Urothelium cell line (cell line): ENCODE data around the gene ZKSCAN4.

ENCODE experiments used
- DNase-seq: peaks from one replicate; pipeline ENCODE4 v3.0.0; 2011; ENCODE audit warnings: low spot score, mixed read lengths
- FAIRE-seq: peaks from 2 replicates; lab custom pipeline; 2011; peaks lifted over from hg19 to GRCh38; lab: Jason Lieb, UNC

ZKSCAN4 gene

GRCh38 chr6:28209753-28210535, 42.1 kb downstream of the ZKSCAN4 start:
- DNase-seq: no peak
- FAIRE-seq: no peak

DNA sequence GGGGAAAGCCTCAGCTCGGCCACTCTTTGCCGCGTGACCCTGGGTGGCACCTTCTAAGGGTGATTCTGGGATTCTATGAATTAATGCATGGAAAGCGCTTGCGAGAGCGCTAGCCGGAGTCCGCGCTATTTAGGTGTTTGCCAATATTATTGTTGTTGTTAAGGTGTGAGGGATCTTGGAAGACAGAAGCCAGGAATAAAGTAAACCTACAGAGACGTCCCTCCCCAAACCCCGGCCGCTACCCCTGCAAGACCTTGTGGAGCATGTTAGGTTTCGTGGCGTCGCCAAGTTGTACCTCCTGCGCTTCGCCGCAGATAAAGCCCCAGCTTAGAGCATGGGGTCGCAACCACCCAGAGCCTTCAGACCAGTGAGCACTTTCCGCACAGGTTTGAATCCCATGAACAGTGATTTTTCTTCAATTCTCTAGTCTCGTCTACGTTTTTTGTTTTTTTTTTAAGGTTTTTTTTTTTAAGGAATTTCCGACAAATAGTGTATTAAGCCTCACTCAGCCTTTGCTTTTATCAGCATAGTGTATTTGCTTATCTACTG, 43.9 kb downstream of the ZKSCAN4 start:
- DNase-seq (peak; percentile 28), FAIRE-seq (no peak)

GRCh38 chr6:28207510-28208110, 44.5 kb downstream of the ZKSCAN4 start:
- FAIRE-seq: no peak
- DNase-seq: peak; percentile 62

DNA sequence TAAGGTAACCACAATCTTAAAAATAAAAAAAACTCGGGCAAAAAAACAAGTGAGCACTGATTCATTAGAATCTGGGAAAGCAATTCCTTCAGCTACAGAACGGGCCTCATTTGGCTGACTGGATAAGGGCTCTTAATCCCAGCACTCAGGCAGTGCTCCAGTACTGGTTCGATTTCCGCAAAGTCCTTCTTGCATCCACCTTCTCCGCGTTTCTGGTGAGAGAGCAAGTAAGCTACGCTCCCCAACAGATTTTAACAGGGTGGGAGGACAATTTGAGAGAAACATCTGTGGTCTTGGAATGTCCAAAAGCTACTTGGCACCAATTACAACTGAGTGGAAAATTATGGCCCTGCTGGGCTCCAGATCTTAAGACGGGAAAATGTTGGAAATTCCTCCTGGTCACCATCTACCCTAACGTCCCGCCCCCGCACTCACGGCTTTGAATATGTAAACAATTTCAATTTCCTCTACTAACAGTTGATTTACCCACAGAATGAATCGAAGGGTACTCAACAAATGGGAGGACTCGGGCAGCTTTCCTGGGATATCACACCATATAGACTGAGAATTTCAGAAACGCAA, 45.0 kb downstream of the ZKSCAN4 start:
- DNase-seq (peak; percentile 18), FAIRE-seq (no peak)

GRCh38 chr6:28206527-28206926, 45.5 kb downstream of the ZKSCAN4 start:
- FAIRE-seq (no peak), DNase-seq (no peak)

- FAIRE-seq (no peak), DNase-seq (no peak)
These were observed 46.2 kb downstream of the ZKSCAN4 start for GRCh38 chr6:28205879-28206278.

DNA sequence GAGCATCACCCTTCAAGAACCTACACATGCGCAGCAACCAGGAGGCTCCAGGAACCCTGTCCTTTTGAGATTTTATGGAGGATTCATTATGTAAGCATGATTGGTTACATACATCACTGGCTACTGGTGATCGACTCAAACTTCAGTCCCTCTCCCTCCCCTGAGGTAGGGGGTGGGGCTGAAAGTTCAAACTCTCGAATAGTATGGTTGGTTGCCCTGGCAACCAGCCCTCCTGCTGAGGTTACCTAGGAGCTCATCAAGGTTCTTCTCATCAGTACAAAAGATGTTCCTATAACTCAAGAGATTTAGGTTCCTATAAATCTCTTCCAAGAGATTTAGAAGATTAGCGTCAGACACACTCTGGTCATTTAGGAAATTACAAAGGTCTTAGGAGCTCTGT, 48.9 kb downstream of the ZKSCAN4 start:
- FAIRE-seq: no peak

GRCh38 chr6:28200020-28200419, 52.0 kb downstream of the ZKSCAN4 start:
- FAIRE-seq (no peak), DNase-seq (no peak)

More for the DNA sequence above, 48.9 kb downstream of the ZKSCAN4 start:
- no peak for DNase-seq
